Measurements from ENCODE around the gene TTC39A.
A peak's percentile ranks its signal among the peaks of the same experiment; 100 is the strongest.

TTC39A gene

GRCh38 chr1:51365774-51366173 is 35.4 kb upstream of the TTC39A start:
- TF ChIP-seq CTCF (IDR thresholded peaks at IDR 0.05; ENCODE audit: unreplicated experiment in 3 of 3) = no peak
- peaks cover 18% of the 10 kb centered on the region for H3K36me3 Mint-ChIP-seq (ENCODE audit: low read depth)
- H3K4me3 Mint-ChIP-seq = no peak overlapping the region
- no peak overlapping the region for H3K27ac Mint-ChIP-seq
- no peaks in the 10 kb centered on the region for H3K27me3 Mint-ChIP-seq (ENCODE audit: low read depth)
- no peaks in the 10 kb centered on the region for H3K9me3 Mint-ChIP-seq
- H3K4me1 Mint-ChIP-seq = no peaks in the 10 kb centered on the region

- no peaks in the 10 kb centered on the region for H3K27me3 Mint-ChIP-seq (ENCODE audit: low read depth)
- no peaks in the 10 kb centered on the region for H3K9me3 Mint-ChIP-seq
- H3K36me3 Mint-ChIP-seq (ENCODE audit: low read depth) = peaks cover 29% of the 10 kb centered on the region
- H3K4me3 Mint-ChIP-seq = no peak overlapping the region
- TF ChIP-seq CTCF (IDR thresholded peaks at IDR 0.05; ENCODE audit: unreplicated experiment in 3 of 3) = no peak
- H3K4me1 Mint-ChIP-seq = no peaks in the 10 kb centered on the region
- no peak overlapping the region for H3K27ac Mint-ChIP-seq
Measured at GRCh38 chr1:51359879-51360278, 29.5 kb upstream of the TTC39A start.

- H3K27me3 Mint-ChIP-seq (ENCODE audit: low read depth) = no peaks in the 10 kb centered on the region
- H3K9me3 Mint-ChIP-seq = no peaks in the 10 kb centered on the region
- H3K36me3 Mint-ChIP-seq (ENCODE audit: low read depth) = peaks cover 22% of the 10 kb centered on the region
- no peak overlapping the region for H3K27ac Mint-ChIP-seq
- peaks cover 5% of the 10 kb centered on the region for H3K4me1 Mint-ChIP-seq
- no peak for TF ChIP-seq CTCF (IDR thresholded peaks at IDR 0.05; ENCODE audit: unreplicated experiment in 3 of 3)
- no peak overlapping the region for H3K4me3 Mint-ChIP-seq
Measured at GRCh38 chr1:51355382-51355781, 25.0 kb upstream of the TTC39A start.

- Mint-ChIP-seq H3K27me3 (ENCODE audit: low read depth) (no peaks in the 10 kb centered on the region), H3K27ac (no peak overlapping the region)
Measured at GRCh38 chr1:51354416-51354815, 24.1 kb upstream of the TTC39A start.

DNA sequence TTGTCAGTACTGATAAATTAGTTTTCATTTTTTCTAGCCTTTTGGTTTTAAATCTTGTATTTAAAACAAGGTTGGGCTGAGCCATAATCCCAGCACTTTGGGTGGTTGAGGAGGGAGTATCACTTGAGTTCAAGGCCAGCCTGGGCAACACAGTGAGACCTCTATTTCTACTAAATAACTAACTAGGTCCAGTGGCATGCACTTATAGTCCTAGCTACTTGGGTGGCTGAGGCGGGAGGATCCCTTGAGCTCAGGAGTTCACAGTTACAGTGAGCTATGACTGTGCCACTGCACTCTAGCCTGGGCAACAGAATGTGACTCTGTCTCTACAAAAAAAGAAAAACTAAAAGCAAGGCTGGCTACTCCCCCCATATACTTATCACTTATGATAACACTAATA is 21.5 kb upstream of the TTC39A start:
- peaks cover 17% of the 10 kb centered on the region for H3K36me3 Mint-ChIP-seq (ENCODE audit: low read depth)
- H3K27ac Mint-ChIP-seq = peak overlapping the region; percentile 1 to 9 (median 2)
- peaks cover 5% of the 10 kb centered on the region for H3K4me1 Mint-ChIP-seq
- H3K9me3 Mint-ChIP-seq = no peaks in the 10 kb centered on the region
- no peak for TF ChIP-seq CTCF (IDR thresholded peaks at IDR 0.05; ENCODE audit: unreplicated experiment in 3 of 3)
- H3K27me3 Mint-ChIP-seq (ENCODE audit: low read depth) = peaks cover 7% of the 10 kb centered on the region
- H3K4me3 Mint-ChIP-seq = no peak overlapping the region

More at GRCh38 chr1:51354416-51354815, 24.1 kb upstream of the TTC39A start:
- TF ChIP-seq CTCF (IDR thresholded peaks at IDR 0.05; ENCODE audit: unreplicated experiment in 3 of 3) = no peak
- H3K9me3 Mint-ChIP-seq = no peaks in the 10 kb centered on the region
- peaks cover 5% of the 10 kb centered on the region for H3K4me1 Mint-ChIP-seq
- peaks cover 17% of the 10 kb centered on the region for H3K36me3 Mint-ChIP-seq (ENCODE audit: low read depth)
- H3K4me3 Mint-ChIP-seq = no peak overlapping the region

GRCh38 chr1:51349862-51350261 is 19.5 kb upstream of the TTC39A start:
- no peak for TF ChIP-seq CTCF (IDR thresholded peaks at IDR 0.05; ENCODE audit: unreplicated experiment in 3 of 3)
- peaks cover 26% of the 10 kb centered on the region for H3K27me3 Mint-ChIP-seq (ENCODE audit: low read depth)
- no peak overlapping the region for H3K4me3 Mint-ChIP-seq
- H3K36me3 Mint-ChIP-seq (ENCODE audit: low read depth) = peaks cover 3% of the 10 kb centered on the region
- peaks cover 5% of the 10 kb centered on the region for H3K4me1 Mint-ChIP-seq
- no peaks in the 10 kb centered on the region for H3K9me3 Mint-ChIP-seq
- H3K27ac Mint-ChIP-seq = no peak overlapping the region
